HG03558 (cell line): ENCODE results near the gene IRF2BPL.

ENCODE experiments used
- ATAC-seq: cut with Tn5 transposase; IDR thresholded peaks from one replicate; pipeline ENCODE4 v1.9.1; 2021; ENCODE audit warnings: moderate number of reproducible peaks; ENCODE audit not compliant: unreplicated experiment; ENCODE audit errors: extremely low read depth

Gene IRF2BPL

DNA sequence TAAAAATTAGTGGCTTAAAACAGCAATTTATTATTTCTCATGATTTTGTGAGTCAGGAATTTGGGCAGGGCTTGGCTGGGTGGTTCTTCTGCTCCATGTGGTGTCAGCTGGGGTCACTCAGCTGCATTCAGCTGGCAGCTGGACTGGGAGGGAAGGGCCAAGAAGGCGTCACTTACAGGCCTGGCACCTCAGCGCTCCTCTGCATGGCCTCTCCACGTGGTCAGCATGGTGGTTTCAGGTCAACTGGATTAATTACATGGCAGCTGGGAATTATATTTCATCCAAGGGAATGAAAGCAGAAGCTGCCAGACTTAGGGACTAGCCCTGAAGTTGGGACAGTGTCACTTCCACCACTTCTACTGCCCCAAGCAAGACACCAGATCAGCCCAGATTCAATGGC lies 27.5 kb upstream of the IRF2BPL start:
- no peak for ATAC-seq

DNA sequence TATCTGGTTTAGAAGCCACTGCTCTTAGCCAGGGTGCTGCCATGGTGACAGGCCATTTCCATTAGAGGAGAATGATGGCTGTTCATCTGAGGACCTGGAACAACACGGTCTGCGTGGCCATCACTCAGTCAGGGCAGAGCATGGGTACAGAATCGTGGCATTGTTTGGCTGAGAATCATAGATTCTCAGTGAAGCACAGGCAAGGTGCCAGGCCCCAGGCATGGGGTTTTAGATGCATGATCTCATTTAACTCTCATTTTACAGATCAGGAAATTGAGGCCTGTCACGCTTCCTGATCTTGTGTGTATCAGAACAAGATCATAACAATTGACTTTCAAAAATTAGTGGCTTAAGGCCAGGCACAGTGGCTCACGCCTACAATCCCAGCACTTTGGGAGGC lies 26.8 kb upstream of the IRF2BPL start:
- no peak for ATAC-seq

DNA sequence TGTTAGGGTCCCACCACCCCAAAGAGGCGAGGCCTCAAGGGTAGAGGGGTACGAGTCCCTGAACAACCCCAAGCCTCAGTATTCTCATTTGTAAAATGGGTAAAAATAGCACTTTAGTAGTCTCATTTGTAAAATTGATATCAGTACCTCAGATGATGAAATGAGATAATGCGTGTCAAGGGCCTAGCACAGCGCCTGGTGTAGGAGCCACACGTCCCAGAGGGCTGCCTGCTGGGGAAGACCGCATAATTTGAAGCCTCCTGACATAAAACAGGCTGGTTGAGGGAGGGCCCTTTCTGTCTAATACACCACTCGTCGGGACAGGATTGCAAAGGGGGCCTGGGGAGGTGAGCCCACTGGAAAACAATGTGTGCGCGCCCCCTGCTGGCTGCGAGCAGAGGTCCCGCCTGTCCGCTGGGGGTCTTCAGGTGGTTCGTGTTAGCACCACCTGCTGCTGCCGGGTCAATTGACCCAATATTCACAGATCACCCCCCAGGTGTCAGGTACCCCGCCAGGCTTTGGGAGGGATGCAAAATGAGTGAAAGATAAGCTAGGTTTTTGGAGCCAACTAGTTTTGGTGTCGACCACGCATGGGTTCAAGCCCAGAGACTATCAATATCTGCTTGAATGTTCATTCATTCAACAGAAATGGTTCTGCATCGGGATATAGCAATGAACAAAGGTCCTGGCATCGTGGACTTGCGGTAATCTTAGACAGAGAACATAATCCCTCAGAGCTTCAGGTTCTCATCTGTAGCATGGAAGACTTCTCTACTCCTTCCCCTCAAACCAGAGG lies 24.7 kb upstream of the IRF2BPL start:
- ATAC-seq: no peak

DNA sequence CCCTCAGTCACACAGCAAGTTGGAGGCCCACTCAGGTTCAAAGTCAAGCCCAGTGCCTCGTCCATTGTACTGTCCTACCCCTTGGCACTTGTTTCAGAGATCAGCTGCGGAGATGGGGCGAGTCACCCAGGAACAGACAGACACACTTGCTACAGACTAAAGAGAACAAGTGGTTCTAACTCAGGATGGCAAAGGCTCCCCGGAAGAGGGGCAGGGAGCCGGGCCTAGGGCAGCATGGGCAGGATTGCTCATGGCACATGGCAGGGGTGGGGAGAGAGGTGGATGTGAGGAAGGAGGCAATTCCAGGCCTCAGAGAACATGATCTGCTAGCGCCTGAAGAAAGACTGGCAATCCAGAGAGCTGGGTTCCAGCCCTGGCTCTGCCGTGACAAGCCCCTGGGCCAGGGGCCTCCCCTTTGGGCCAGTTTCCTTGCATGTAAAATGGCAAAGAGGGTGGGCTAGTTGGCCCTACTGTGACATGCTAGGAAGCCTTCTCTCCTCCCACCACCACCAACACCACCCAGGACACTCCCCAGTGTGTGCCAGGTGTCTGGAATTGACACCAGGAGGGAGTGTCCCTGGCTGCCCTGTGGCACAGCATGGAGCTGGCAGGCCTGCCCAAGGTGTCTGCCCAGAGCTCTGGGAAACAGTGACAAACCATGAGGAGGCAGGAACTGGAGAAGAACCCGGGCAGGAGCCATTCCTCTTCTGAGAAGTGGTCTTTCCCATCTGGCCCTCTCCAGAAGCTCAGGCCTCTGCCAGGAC lies 24.0 kb upstream of the IRF2BPL start:
- no peak for ATAC-seq

DNA sequence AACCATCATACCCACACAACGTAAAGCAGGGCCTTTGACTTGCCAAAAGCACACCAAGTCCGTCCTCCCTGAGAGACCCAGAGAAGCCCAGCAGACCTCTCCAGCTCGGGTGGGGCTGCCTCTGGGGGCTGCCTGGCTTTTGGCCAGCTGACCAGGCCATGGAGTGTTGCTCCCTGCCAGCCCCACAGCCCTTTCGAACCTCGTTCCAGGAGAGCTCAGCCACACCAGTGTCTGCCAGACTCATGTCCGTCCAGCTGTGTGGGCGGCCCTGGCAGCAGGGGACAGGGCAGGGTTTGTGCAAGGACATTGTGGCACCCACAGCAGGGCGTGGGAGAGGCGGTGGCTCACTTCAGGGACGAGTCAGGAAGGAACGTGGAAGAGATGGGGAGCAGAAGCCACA lies 22.6 kb upstream of the IRF2BPL start:
- no peak for ATAC-seq

DNA sequence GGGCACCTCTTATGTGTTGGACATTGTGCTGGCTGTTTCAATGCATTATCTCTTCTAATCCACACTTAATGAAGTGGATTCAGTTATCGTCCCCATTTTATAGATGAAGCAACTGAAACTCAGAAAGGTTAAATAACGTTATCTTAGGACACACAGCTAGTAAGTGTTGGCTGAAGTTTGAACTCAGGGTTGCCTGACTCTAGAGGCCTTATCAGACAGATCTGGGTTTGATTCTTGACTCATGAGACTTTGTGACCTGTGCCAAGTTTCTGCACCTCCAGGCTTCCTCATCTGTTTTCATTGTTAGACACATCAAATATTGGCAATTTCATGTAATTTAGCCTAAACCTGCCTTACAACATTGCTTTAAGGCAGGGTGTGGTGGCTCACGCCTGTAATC lies 18.2 kb upstream of the IRF2BPL start:
- no peak for ATAC-seq

DNA sequence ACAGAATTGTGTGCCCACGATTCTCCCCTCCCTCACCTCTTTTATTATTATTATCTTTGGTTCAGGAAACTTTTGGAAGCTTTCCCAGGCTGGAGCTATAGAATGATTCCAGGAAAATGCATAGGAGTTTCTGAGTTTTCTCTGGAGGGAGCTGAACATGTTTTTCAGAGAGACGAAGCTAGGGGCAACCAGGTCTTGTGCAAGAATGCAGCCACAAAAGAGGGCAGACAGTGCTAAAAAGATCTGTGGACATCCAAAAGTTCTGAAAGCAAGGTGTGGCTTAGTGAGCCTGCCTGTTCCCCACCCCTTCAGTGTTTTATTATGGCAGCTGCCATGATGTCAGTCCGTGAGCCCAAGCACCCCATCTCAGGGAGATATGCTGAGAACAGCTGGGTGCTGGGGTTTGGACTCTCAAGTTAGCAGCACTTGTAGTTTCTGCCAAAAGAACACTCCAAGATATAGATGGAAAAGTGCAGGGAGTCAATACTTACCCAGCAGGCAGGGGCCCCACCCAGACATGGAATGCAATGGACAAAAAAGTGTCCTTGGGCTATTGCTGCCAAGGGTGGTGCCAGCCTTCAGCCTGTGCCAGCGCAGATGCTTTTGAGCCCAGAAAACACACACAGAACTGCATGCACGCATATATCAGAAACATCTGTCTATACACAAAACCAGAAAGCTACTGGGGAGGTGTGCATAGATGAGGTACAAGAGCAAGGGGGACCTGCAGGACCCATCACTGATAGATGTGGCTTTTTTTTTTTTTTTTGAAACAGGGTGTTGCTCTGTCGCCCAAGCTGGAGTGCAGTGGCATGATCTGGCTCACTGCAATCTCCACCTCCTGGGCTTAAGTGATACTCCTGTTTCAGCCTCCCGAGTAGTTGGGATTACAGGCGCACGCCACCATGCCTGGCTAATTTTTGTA lies 17.0 kb upstream of the IRF2BPL start:
- no peak for ATAC-seq

DNA sequence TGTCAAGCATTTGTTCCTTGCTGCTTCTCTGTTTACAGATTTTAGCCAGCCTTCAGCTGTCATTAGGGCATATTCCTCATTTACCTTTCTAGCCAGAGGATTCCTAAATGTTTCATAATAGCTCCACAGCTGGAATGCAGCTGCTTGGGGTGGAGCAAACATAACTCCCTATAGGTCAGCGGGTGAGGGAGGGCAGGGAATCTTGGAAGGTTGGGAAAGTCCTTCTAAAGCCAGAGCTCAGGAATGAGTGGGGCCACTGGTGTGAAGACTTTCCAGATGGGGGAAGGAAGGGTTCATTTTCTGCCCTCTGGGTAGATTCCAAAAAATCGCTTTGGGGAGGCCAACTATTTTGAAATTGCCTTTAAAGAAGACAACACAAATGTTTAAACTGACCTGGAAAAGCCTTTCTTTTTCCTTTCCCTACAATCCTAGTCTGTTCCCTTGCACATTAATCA lies 16.3 kb upstream of the IRF2BPL start:
- ATAC-seq: no peak

DNA sequence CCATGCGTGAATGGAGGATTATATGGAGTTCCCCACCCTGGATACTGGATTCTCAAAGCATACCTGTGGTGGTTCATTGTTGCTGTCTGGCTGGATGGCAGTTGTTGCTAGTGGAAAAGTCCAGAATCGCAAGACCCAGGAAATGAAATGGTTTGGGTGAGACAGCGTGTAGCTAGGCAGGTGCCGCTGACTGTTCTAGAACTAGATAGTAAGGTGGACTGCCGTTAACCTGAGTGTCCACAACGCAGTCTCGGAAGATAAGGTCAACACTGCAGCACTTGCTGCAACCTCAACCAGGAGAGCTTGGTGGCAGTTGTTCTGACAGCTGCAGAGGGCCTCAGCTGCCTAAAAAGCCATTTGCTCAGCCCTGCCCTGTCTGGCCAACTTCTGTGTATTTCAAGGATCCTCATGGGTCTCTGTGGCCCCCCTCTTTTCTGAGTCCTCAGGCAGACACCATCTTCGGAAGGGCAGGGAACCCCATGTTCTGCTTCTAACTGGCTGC lies 15.5 kb upstream of the IRF2BPL start:
- no peak for ATAC-seq

DNA sequence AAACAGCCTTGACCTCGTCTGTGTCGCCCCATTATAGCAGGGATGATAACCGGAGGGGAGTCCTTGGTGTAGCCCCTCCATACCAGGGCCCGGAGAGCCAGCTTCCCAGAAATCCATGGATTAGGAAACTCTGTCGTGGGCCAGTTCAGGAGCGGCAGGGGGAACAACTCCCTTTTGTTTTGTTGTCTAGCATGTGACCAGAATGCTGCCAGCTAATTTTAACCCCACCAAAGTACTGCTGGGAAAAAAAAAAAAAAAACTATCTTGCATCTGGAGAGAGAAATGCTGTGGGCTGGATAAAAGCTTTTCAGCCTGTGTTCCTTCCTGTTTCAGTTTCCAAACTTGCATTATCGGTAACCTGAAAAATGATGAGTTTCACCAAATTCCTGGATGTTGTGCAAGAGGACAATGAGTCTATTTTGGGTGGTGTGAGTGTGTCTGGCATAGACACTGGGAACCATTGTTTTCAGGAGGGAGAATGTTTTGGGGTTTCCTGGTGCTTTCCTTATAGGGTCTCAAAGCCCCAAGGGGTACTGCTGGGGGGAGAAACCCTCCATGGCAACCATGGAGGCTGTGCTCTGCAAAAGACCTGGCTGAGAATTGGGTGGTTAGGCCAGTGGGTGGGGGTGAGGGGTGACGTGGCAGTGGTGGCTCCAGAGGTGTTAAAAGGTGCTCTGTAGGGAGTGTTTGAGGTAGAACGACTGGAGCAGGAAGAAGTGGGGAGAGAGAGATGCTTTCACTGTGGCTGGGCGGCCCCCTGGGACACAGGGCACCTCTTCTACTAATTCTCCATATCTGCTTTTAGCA lies 14.9 kb upstream of the IRF2BPL start:
- ATAC-seq: no peak

DNA sequence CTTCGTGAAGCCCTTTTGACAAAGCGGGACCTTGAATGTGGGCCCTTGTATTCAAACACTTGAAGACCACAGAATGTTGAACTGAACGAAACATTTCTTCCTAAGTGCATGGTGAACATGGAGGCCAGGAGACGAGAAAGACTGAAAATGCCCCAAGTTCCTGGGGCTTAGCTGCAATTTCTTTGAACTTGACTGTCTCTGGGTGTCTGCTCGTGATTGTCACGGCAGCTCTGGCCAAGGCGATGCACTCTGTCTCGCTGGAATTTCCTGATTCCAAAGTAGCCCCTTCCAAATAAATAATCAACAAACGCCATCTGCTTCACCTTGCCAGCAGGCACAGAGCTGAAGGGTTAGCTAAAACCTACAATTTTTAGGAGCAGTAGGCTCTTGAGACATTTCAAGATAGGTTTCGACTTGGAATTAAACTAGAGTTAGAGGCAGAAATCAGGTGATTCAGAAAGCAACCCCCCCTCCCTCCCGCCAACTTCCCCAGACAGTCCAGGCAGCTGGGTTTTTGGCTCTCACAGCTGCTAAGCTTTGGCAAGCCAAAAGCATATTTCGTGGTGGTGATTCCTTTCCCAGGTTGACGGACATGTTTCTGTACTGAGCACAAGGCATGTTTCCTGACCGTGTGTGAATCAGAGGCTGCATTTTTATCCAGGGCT lies 13.5 kb upstream of the IRF2BPL start:
- no peak for ATAC-seq

DNA sequence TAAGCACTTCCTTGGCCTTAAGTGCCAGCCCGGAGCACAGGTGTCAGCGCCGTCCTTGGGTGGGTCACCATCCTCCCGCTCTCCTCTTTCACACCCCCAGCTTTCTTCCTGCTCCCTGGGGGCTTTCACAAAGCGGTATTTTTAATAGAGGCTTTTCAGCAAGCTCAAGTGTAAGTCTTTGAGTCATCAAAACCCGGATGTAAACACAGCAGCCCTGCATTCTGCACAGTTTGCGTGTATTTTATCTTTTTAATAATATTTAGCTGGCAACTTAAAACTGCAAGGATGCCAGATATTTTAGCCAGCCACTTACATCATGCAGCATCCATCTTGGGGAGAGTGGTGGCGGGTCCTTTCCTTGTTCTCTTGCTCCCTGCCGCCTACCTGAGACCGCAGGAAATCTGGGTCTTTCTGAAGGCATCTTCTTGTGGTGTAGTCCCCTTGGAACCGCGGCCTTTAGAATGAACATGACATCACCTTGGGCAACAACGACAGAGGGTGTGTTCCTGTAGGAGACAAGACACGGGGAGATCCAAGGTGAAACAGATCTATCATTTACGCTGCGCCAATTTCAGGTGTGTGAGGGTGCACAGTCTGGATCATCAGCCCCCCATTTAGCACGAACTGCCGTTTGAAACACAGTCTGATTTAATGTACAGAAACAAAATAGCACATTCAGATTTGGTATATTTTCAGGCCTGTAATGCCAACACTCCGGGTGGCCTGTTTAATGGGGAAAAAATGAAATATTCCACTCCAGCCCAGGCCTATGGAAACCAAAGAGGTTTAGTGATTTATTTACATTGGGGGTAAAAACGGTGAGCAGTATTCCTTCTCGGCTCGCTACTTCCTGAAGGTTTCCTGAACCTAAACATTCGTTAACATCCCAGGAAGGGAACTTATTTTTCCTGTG lies 12.5 kb upstream of the IRF2BPL start:
- ATAC-seq: peak; percentile 8

DNA sequence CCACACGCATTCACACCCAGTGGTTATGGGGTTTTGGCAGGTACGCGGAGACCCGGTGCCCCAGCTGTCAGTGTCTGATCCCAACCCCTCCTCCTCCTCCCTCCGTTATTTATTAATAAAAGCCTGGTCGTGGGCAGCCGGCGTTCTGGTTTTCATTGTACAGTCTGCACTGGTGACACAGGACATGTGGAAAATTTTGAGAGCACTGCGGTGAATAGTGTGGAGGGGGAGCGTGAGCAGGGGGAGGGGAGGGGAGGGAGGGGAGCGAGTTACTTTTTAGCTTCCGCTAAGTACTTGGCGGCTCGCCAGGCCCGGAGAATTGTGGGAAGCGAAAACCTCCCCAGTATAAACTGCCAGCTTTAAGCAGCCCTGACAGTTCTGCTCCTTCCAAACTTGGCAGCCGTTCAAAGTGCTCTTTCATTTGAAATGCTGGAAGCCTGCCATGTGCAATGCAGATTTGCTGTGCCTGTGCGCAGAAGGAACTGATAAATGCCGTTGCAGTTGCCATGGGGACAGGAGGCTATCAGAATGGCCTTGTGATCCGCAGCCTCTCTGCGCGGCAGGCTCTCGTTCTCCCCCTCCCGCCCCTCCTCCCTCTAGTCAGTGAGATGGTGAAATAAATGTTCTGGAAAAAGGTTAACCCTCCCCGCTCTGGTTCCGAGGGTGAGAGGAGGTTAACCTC lies 11.7 kb upstream of the IRF2BPL start:
- ATAC-seq: peak; percentile 37

DNA sequence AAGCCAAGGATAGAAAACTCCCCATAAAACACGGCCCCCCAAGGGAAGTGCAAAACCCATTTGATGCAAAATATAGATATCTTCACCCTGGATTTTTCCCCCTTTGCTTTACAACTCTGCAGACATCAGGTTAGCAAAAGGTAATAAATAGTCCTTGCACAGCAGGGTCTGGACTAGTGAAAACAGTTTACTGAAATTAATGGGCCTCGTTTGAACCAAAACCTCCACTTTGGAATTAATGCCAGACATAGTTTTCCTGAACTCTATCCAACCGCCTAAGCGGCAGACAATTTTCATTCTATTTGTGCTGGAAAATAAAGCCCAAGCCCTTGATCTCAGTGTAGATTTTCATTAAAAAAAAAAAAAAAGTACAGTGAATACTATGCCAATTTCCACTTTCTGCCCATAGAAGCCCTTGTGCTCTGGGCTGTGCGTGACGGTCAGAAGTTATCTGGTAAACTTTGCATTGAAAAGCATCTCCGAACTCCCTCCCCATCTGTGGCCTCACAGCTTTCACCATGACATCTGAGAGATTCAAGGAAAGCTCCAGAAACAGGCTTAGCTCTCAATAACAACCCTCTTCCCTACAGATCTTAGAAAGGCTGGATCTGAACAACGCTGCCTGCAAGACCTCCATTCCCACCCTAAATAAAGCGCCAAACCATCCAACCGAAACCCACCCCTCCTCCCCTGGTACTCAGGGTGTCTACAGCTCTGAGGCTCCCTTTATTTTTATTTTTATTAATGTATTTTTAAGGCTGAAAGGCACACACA lies 11.0 kb upstream of the IRF2BPL start:
- ATAC-seq: no peak

DNA sequence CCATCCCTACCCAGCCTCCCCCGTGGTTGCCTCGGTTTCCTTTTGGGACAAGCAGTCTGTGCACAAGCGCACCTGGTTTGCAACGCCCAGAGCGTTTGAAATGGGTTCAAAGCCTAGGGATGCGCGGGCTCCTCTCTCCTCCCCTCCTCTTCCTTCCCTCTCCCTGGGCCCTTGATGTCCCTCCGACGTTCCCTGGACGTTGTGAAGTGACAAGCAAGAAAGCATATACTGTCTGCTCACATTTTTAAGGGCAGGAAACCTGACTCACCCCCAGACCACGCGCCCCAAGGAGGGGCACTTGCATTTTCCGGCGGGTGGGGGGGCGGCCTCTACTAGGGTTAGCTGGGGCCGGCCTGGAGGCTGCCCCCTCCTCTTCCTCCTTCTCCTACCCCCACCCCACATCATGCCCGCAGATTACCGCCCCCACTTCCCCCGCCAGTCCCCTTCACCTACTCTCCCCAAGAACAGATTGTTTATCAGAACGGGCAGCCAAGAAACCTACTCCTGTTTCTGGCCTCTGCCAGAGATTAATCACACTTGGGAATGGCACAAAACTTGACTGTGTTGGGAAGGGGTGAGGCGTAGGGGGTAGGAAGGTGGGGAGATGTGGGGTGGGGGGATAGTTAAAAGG lies 9.5 kb upstream of the IRF2BPL start:
- ATAC-seq: no peak

DNA sequence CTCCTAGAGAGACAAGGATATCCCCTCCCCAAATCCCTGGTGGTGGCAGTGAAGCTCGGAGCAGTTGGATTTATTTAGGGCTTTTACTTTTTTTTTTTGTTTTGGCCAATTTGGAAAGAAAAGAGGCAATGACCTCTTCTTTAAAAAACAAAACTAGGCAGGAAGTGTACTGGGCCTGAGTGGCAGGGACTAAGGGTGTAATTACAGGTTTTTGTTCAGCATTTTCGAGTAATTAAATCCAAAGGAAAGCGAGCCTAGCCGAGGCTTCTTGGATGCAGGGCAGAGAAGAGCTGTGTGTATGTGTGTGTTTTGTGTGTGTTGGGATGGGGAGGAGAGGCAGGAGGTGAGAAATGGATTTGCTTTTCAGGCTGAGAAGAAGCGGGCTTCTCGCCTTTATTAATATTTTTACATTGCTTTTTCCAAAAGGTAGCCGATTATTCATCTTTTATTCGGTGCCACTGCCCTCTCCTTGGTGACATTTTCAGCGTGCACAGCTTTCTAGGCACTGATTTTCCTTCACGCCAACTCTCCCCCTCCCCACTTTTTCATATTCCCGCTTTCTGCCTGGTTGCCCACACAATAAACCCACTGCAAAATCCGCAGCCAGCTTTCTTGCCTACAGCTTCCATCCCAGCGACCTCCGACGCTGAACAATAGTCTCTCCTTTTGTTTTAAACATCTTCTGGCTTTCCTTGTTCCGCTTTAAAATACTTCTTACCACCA lies 8.9 kb upstream of the IRF2BPL start:
- no peak for ATAC-seq
